Measurements from ENCODE around the gene CLDN6. TPM values are rescaled to one million over a fixed set of nuclear protein-coding genes. Genes with fewer than 3 reads are reported as not detected.

CLDN6 gene
- total RNA-seq, 1 donor from 2014 or later: 319 TPM

- H3K4me3 ChIP-seq (ENCODE audit: low read depth, low read length): no peak overlapping the region
- H3K36me3 ChIP-seq (ENCODE audit: control insufficient read depth, insufficient read depth, low read length): no peaks in the 10 kb centered on the region
- H3K27me3 ChIP-seq (ENCODE audit: control insufficient read depth, insufficient read depth, low read length): peaks cover 21% of the 10 kb centered on the region
- no peak for TF ChIP-seq CTCF (IDR thresholded peaks at IDR 0.05; ENCODE audit: insufficient read depth, low read length, poor library complexity, severe bottlenecking)
- no peak for DNase-seq (ENCODE audit: low read depth)
These were observed 26.3 kb downstream of the CLDN6 start for GRCh38 chr16:2991566-2992261.

GRCh38 chr16:2990891-2991290 lies 27.1 kb downstream of the CLDN6 start:
- Histone ChIP-seq H3K36me3 (ENCODE audit: control insufficient read depth, insufficient read depth, low read length) (no peaks in the 10 kb centered on the region), H3K27me3 (ENCODE audit: control insufficient read depth, insufficient read depth, low read length) (peaks cover 19% of the 10 kb centered on the region), H3K4me3 (ENCODE audit: low read depth, low read length) (no peak overlapping the region)
- no peak for DNase-seq (ENCODE audit: low read depth)
- no peak for TF ChIP-seq CTCF (IDR thresholded peaks at IDR 0.05; ENCODE audit: insufficient read depth, low read length, poor library complexity, severe bottlenecking)

- H3K36me3 ChIP-seq (ENCODE audit: control insufficient read depth, insufficient read depth, low read length): no peaks in the 10 kb centered on the region
- no peak for TF ChIP-seq CTCF (IDR thresholded peaks at IDR 0.05; ENCODE audit: insufficient read depth, low read length, poor library complexity, severe bottlenecking)
- peaks cover 19% of the 10 kb centered on the region for H3K27me3 ChIP-seq (ENCODE audit: control insufficient read depth, insufficient read depth, low read length)
- no peak overlapping the region for H3K4me3 ChIP-seq (ENCODE audit: low read depth, low read length)
- no peak for DNase-seq (ENCODE audit: low read depth)
These were observed 29.3 kb downstream of the CLDN6 start for GRCh38 chr16:2988590-2989099.

- no peak for DNase-seq (ENCODE audit: low read depth)
- TF ChIP-seq CTCF (IDR thresholded peaks at IDR 0.05; ENCODE audit: insufficient read depth, low read length, poor library complexity, severe bottlenecking): no peak
- Histone ChIP-seq H3K4me3 (ENCODE audit: low read depth, low read length) (no peak overlapping the region), H3K36me3 (ENCODE audit: control insufficient read depth, insufficient read depth, low read length) (no peaks in the 10 kb centered on the region), H3K27me3 (ENCODE audit: control insufficient read depth, insufficient read depth, low read length) (peaks cover 19% of the 10 kb centered on the region)
These were observed 30.1 kb downstream of the CLDN6 start for GRCh38 chr16:2987833-2988232.

GRCh38 chr16:2987286-2987685 lies 30.7 kb downstream of the CLDN6 start:
- no peak for TF ChIP-seq CTCF (IDR thresholded peaks at IDR 0.05; ENCODE audit: insufficient read depth, low read length, poor library complexity, severe bottlenecking)
- no peak for DNase-seq (ENCODE audit: low read depth)
- H3K4me3 ChIP-seq (ENCODE audit: low read depth, low read length): no peak overlapping the region

More at GRCh38 chr16:2987286-2987685, 30.7 kb downstream of the CLDN6 start:
- H3K36me3 ChIP-seq (ENCODE audit: control insufficient read depth, insufficient read depth, low read length): no peaks in the 10 kb centered on the region
- peaks cover 19% of the 10 kb centered on the region for H3K27me3 ChIP-seq (ENCODE audit: control insufficient read depth, insufficient read depth, low read length)

Measured in kidney epithelial cell (primary cell).